BLaER1 treated with 17β-estradiol and CSF1 and Interleukin-3, amounts not matched to agents 10 nM and 100 nM (cell line): ENCODE measurements around the gene SLC22A3.

ENCODE experiments used
- H3K27ac ChIP-seq, 11 experiments: shearing (Covaris generic); formaldehyde crosslinking; 2 replicates each; pipeline ENCODE4 v1.8.1; 2022
- H3K27me3 ChIP-seq, 11 experiments: shearing (Covaris generic); formaldehyde crosslinking; 2 replicates each; pipeline ENCODE4 v1.8.1; 2022
- H3K36me3 ChIP-seq, 11 experiments: shearing (Covaris generic); formaldehyde crosslinking; 2 replicates each; pipeline ENCODE4 v1.8.1; 2022
- H3K4me1 ChIP-seq, 10 experiments: shearing (Covaris generic); formaldehyde crosslinking; 2 replicates each; pipeline ENCODE4 v1.8.1; 2022
- H3K4me2 ChIP-seq, 11 experiments: shearing (Covaris generic); formaldehyde crosslinking; 2 replicates each; pipeline ENCODE4 v1.8.1; 2022
- H3K4me3 ChIP-seq, 10 experiments: shearing (Covaris generic); formaldehyde crosslinking; 2 replicates each; pipeline ENCODE4 v1.8.1; 2022
- H3K9ac ChIP-seq, 11 experiments: shearing (Covaris generic); formaldehyde crosslinking; 2 replicates each; pipeline ENCODE4 v1.8.1; 2022
- H3K9me3 ChIP-seq, 11 experiments: shearing (Covaris generic); formaldehyde crosslinking; replicated peaks in 1 of 11; 2 replicates each; pipeline ENCODE4 v1.8.1; 2022
- H4K20me1 ChIP-seq, 11 experiments: shearing (Covaris generic); formaldehyde crosslinking; 2 replicates each; pipeline ENCODE4 v1.8.1; 2022
- Cebpa-rat ChIP-seq, 11 experiments: shearing (Covaris generic); IDR thresholded peaks; 2 replicates each; pipeline ENCODE4 v1.8.1; 2022

Gene SLC22A3

GRCh38 chr6:160312900-160313299 lies 35.3 kb upstream of the SLC22A3 start:
- H3K27me3 ChIP-seq, result no peaks in the 10 kb centered on the region
- no peak overlapping the region for H3K27ac ChIP-seq
- TF ChIP-seq Cebpa-rat (IDR thresholded peaks at IDR 0.05), result no peak
- no peaks in the 10 kb centered on the region for H4K20me1 ChIP-seq
- H3K4me3 ChIP-seq, result no peak overlapping the region
- H3K36me3 ChIP-seq, result no peaks in the 10 kb centered on the region
- H3K9me3 ChIP-seq, result peaks cover 29 to 72% (median 42%) of the 10 kb centered on the region in 11 experiments
- H3K4me2 ChIP-seq, result no peak overlapping the region
- no peak overlapping the region for H3K9ac ChIP-seq
- no peaks in the 10 kb centered on the region for H3K4me1 ChIP-seq

- no peak overlapping the region for H3K27ac ChIP-seq
- H3K9me3 ChIP-seq, result peaks cover 26 to 52% (median 32%) of the 10 kb centered on the region in 11 experiments
- TF ChIP-seq Cebpa-rat (IDR thresholded peaks at IDR 0.05), result no peak
- H3K27me3 ChIP-seq, result no peaks in the 10 kb centered on the region
- no peaks in the 10 kb centered on the region for H4K20me1 ChIP-seq
- no peaks in the 10 kb centered on the region for H3K4me1 ChIP-seq
- H3K4me2 ChIP-seq, result no peak overlapping the region
- no peak overlapping the region for H3K9ac ChIP-seq
- no peak overlapping the region for H3K4me3 ChIP-seq
- H3K36me3 ChIP-seq, result no peaks in the 10 kb centered on the region
These were observed 32.9 kb upstream of the SLC22A3 start for GRCh38 chr6:160315310-160315709.

- no peaks in the 10 kb centered on the region for H4K20me1 ChIP-seq
- H3K9me3 ChIP-seq, result peaks cover 26 to 49% (median 32%) of the 10 kb centered on the region in 11 experiments
- no peak overlapping the region for H3K4me2 ChIP-seq
- no peak overlapping the region for H3K9ac ChIP-seq
- no peaks in the 10 kb centered on the region for H3K27me3 ChIP-seq
- TF ChIP-seq Cebpa-rat (IDR thresholded peaks at IDR 0.05), result no peak
- no peak overlapping the region for H3K4me3 ChIP-seq
- no peak overlapping the region for H3K27ac ChIP-seq
- no peaks in the 10 kb centered on the region for H3K4me1 ChIP-seq
- H3K36me3 ChIP-seq, result no peaks in the 10 kb centered on the region
These were observed 31.9 kb upstream of the SLC22A3 start for GRCh38 chr6:160316261-160316660.

- no peak overlapping the region for H3K9ac ChIP-seq
- TF ChIP-seq Cebpa-rat (IDR thresholded peaks at IDR 0.05), result no peak
- H3K9me3 ChIP-seq, result peaks cover 3 to 34% (median 16%) of the 10 kb centered on the region in 11 experiments; a peak in 20 of 22 replicates
- H4K20me1 ChIP-seq, result no peaks in the 10 kb centered on the region
- H3K27me3 ChIP-seq, result no peaks in the 10 kb centered on the region
- H3K27ac ChIP-seq, result no peak overlapping the region
- no peak overlapping the region for H3K4me2 ChIP-seq
- no peaks in the 10 kb centered on the region for H3K4me1 ChIP-seq
- H3K36me3 ChIP-seq, result no peaks in the 10 kb centered on the region
- H3K4me3 ChIP-seq, result no peak overlapping the region
These were observed 28.9 kb upstream of the SLC22A3 start for GRCh38 chr6:160319246-160319645.

DNA sequence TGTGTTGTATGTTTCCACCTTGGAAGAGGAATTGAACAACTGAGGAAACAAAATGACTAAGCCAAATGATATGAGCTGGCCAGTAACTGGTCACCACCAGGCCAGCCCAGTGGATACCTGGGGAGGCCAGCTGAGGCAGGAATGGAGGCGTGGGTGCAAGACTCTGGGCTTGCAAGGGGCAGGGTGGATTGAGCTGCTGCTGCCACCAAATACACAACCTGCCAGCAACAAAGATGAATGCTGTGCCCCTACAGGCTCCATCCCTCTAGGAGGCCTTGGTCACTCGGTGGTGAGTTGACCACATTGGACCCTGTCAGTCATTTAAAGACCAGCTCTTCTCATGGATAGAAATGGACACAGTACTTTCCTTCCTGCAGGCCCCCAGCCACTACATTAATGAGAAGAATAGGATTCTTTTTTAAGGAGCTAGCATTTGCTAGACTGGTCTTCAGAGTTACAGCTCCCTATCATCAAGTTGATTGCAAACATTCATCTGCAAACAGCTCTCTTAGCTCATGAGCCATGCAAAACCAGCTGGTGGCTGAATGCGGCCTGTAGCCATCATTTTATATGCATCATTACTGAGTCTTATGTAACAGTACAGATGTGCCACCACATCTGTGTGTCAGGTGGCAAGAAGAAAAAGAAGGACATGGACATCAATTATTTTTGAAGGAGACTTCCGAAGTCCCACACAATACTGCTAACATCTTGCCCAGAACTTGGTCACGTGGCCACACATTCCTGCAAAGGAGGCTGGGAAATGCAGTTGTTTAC lies 26.3 kb upstream of the SLC22A3 start:
- H3K36me3 ChIP-seq, result no peaks in the 10 kb centered on the region
- no peak overlapping the region for H3K4me3 ChIP-seq
- no peak for TF ChIP-seq Cebpa-rat (IDR thresholded peaks at IDR 0.05)
- peaks cover 0 to 19% (median 11%) of the 10 kb centered on the region in 11 experiments; a peak in 15 of 22 replicates for H3K9me3 ChIP-seq
- H3K9ac ChIP-seq, result no peak overlapping the region
- H3K4me2 ChIP-seq, result no peak overlapping the region
- H3K27ac ChIP-seq, result no peak overlapping the region
- no peaks in the 10 kb centered on the region for H3K27me3 ChIP-seq
- no peaks in the 10 kb centered on the region for H4K20me1 ChIP-seq
- H3K4me1 ChIP-seq, result no peaks in the 10 kb centered on the region

DNA sequence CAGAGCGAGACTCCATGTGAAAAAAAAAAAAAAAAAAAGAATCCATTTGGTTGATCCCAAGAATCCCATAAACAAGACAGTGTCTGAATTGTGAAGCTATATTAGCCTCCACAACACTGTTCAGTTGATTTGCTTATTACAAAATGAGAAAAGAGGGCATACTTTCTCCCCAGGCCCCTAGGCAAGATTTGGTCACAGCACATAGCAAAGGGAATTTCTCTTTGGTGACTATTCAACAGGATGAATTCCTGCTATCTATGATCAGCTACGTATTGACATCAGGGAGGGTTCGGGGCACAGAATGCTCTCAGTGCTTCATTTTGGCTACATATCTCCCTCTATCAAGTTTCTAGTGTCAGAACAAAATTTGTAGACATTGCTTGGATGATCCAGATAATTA lies 20.2 kb upstream of the SLC22A3 start:
- no peaks in the 10 kb centered on the region for H4K20me1 ChIP-seq
- no peak overlapping the region for H3K4me3 ChIP-seq
- H3K27me3 ChIP-seq, result no peaks in the 10 kb centered on the region
- no peak overlapping the region for H3K27ac ChIP-seq
- peaks cover 0 to 8% (median 0%) of the 10 kb centered on the region in 10 experiments; a peak in 4 of 20 replicates for H3K4me1 ChIP-seq
- TF ChIP-seq Cebpa-rat (IDR thresholded peaks at IDR 0.05), result no peak
- H3K4me2 ChIP-seq, result no peak overlapping the region
- H3K36me3 ChIP-seq, result no peaks in the 10 kb centered on the region
- no peak overlapping the region for H3K9ac ChIP-seq
- H3K9me3 ChIP-seq, result no peaks in the 10 kb centered on the region

- H3K4me2 ChIP-seq, result no peak overlapping the region
- no peaks in the 10 kb centered on the region for H3K27me3 ChIP-seq
- TF ChIP-seq Cebpa-rat (IDR thresholded peaks at IDR 0.05), result no peak
- H3K4me3 ChIP-seq, result no peak overlapping the region
- H3K4me1 ChIP-seq, result peaks cover 0 to 8% (median 0%) of the 10 kb centered on the region in 10 experiments; a peak in 4 of 20 replicates
- no peaks in the 10 kb centered on the region for H3K9me3 ChIP-seq
- no peak overlapping the region for H3K27ac ChIP-seq
- no peaks in the 10 kb centered on the region for H3K36me3 ChIP-seq
- no peak overlapping the region for H3K9ac ChIP-seq
- H4K20me1 ChIP-seq, result no peaks in the 10 kb centered on the region
These were observed 19.7 kb upstream of the SLC22A3 start for GRCh38 chr6:160328447-160328846.

DNA sequence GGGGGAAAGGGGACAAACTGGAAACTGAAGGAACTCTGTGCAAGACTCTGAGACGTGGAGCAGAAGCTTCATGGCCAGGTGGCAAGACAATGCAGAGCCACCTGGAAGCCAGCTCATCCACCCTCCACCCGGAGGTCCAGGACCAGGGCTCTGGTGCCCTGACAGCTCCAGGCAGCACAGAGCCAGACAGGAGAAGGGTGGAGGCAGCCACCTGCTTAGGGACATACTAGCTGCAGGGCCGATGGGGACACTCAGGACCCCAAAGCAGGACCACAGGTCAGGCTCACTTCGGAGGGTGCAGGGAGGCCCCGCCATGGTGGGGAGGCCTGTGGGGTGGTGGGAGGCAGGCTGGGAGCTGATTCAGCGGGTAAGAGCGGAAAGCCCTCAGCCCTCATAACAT lies 19.0 kb upstream of the SLC22A3 start:
- H3K4me2 ChIP-seq, result no peak overlapping the region
- no peak overlapping the region for H3K9ac ChIP-seq
- no peaks in the 10 kb centered on the region for H3K36me3 ChIP-seq
- no peak for TF ChIP-seq Cebpa-rat (IDR thresholded peaks at IDR 0.05)
- no peak overlapping the region for H3K27ac ChIP-seq
- H3K4me1 ChIP-seq, result peaks cover 0 to 8% (median 0%) of the 10 kb centered on the region in 10 experiments; a peak in 4 of 20 replicates
- no peaks in the 10 kb centered on the region for H3K9me3 ChIP-seq
- no peaks in the 10 kb centered on the region; a peak in 1 of 22 replicates for H4K20me1 ChIP-seq
- no peak overlapping the region for H3K4me3 ChIP-seq
- no peaks in the 10 kb centered on the region for H3K27me3 ChIP-seq

GRCh38 chr6:160330619-160331018 lies 17.6 kb upstream of the SLC22A3 start:
- Histone ChIP-seq H3K4me2 (peak overlapping the region in 4 of 11 experiments; percentile 6 to 30 (median 24); a peak in 2 of 22 replicates), H4K20me1 (no peaks in the 10 kb centered on the region; a peak in 1 of 22 replicates), H3K4me3 (no peak overlapping the region), H3K27ac (no peak overlapping the region), H3K9me3 (no peaks in the 10 kb centered on the region), H3K27me3 (no peaks in the 10 kb centered on the region), H3K9ac (no peak overlapping the region), H3K36me3 (no peaks in the 10 kb centered on the region), H3K4me1 (peaks cover 0 to 8% (median 0%) of the 10 kb centered on the region in 10 experiments; a peak in 4 of 20 replicates)
- TF ChIP-seq Cebpa-rat (IDR thresholded peaks at IDR 0.05), result no peak

DNA sequence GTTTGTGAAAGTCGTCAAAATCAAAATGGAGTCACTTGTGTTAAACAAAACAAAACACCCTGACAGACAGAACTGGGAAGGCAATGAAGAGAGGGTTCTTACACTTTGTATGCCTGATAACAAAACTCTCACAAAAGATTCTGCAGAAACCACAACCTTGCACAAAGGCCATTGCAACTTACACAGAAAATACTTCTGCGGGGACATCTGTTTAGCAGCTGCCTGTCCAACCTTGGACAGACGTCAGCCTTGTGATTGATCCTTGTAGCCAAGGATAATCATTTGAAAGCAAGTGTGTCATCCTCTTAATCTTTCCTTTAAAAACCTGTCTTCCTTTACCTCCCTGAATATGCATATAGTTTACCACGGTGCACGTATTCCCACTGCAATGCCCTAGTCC lies 17.0 kb upstream of the SLC22A3 start:
- H3K9me3 ChIP-seq, result no peaks in the 10 kb centered on the region
- no peaks in the 10 kb centered on the region; a peak in 1 of 22 replicates for H4K20me1 ChIP-seq
- H3K27ac ChIP-seq, result no peak overlapping the region
- H3K4me3 ChIP-seq, result no peak overlapping the region
- H3K36me3 ChIP-seq, result no peaks in the 10 kb centered on the region
- H3K27me3 ChIP-seq, result no peaks in the 10 kb centered on the region
- H3K4me1 ChIP-seq, result peaks cover 0 to 8% (median 0%) of the 10 kb centered on the region in 10 experiments; a peak in 4 of 20 replicates
- no peak for TF ChIP-seq Cebpa-rat (IDR thresholded peaks at IDR 0.05)
- H3K9ac ChIP-seq, result no peak overlapping the region
- no peak overlapping the region for H3K4me2 ChIP-seq
